Choroid plexus epithelial cell (primary cell): ENCODE results near the gene SRSF8.
A peak's percentile ranks its signal among the peaks of the same experiment; 100 is the strongest.

ENCODE experiments used
- DNase-seq: peaks from one replicate; pipeline ENCODE4 v3.0.0-alpha.2; 2010; ENCODE audit warnings: low read depth
- H3K4me3 ChIP-seq: 2 replicates; pipeline ENCODE4 v1.5.1; 2011; ENCODE audit warnings: low read depth, mild to moderate bottlenecking, control low read depth, low read length, moderate library complexity
- TF ChIP-seq, protein P1 (sequence below): conservative IDR thresholded peaks from 2 replicates; pipeline ENCODE4 v1.5.1; 2011; ENCODE audit warnings: low read depth, mild to moderate bottlenecking, control low read depth, inconsistent platforms, low read length, moderate library complexity

The SRSF8 gene

DNA sequence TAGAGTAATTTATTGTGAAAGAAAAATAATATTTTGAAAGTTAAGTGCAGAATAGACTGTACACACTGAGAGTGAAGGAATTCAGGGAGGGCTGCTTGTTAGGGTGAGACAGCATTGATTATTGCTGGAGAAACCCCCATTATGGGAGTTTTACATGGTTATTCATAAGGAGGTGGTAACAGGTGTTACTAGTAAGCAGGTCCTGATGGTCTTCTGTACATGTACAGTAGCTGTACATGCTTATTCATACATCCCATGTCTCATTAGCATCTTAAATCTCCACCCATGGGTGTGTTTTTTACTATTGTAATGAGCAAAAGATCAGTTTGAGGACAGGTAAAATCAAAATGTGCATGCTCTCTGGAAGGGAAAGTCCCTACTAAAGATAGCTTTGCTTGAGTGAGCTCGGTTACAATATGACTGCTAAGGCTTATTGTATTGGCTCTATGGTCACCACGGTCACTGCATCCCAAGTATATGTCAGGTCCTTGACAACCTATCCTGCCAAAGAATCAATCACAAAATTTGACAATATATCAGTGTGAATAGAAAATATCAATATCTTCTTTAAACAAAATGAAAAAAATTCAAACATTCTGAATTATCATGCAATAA lies 11.3 kb upstream of the SRSF8 start:
- DNase-seq = no peak
- H3K4me3 ChIP-seq = no peak overlapping the region

DNA sequence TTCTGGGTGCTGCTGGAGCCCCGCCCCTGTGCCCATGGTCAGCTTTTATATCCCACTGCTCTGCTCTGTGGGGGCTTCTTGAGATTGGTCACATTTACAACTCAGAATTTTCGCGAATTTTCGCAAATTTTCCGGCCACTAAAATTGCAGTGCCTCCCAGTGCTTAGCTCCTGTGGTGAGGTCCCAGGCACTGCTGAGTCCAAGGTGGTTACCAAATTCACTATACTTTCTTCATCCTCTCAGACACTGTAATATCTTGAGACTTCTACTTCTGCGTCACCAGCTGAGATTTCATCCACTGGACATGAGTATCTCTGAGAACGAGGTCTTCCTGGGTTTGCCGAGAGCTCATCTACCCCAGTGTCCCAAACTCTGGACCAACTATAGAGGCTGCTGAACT lies 8.8 kb upstream of the SRSF8 start:
- DNase-seq = no peak
- TF ChIP-seq, protein P1, sequence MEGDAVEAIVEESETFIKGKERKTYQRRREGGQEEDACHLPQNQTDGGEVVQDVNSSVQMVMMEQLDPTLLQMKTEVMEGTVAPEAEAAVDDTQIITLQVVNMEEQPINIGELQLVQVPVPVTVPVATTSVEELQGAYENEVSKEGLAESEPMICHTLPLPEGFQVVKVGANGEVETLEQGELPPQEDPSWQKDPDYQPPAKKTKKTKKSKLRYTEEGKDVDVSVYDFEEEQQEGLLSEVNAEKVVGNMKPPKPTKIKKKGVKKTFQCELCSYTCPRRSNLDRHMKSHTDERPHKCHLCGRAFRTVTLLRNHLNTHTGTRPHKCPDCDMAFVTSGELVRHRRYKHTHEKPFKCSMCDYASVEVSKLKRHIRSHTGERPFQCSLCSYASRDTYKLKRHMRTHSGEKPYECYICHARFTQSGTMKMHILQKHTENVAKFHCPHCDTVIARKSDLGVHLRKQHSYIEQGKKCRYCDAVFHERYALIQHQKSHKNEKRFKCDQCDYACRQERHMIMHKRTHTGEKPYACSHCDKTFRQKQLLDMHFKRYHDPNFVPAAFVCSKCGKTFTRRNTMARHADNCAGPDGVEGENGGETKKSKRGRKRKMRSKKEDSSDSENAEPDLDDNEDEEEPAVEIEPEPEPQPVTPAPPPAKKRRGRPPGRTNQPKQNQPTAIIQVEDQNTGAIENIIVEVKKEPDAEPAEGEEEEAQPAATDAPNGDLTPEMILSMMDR = no peak
- no peak overlapping the region for H3K4me3 ChIP-seq

More for the DNA sequence above, 11.3 kb upstream of the SRSF8 start:
- TF ChIP-seq, protein P1 = no peak

DNA sequence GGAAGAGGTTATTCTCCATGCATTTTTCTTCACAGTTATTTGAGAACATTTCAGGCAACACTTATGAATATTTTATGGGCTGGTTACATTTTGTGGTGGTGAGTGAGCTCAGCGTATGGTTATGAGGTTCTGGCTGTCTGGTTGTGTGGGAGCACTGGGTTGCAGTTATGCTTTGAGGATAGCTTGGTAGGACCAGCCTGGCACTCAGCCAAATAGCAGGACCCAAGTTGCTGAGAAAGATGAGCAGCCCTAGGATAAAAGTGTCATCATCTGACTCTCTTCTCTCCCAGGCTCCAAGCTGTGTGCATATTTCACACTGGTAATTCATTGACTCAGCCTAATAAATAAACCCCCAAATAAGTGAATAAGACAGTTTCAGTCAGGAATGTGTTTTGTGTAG lies 8.1 kb upstream of the SRSF8 start:
- TF ChIP-seq, protein P1 = no peak
- H3K4me3 ChIP-seq = no peak overlapping the region
- no peak for DNase-seq

DNA sequence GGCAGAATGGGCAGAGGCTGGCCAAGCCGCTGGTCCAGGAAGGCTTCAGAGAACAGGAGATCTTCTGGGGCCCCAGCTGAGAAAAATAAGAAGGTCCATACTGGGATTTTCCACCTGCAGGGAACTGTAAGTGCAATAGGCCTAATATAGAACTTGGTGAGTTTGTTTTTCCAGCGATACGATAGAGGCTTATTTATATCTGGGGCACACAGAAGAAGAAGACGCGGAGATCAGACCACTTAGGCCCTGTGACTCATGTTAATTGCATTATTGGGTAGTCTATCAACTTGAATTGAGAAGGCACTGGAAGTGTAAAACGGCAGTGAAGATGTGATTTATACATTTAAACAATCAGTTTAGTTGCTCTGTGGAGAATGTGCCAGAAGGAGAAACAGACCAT lies 7.7 kb upstream of the SRSF8 start:
- H3K4me3 ChIP-seq = no peak overlapping the region
- DNase-seq = no peak
- TF ChIP-seq, protein P1 = no peak

DNA sequence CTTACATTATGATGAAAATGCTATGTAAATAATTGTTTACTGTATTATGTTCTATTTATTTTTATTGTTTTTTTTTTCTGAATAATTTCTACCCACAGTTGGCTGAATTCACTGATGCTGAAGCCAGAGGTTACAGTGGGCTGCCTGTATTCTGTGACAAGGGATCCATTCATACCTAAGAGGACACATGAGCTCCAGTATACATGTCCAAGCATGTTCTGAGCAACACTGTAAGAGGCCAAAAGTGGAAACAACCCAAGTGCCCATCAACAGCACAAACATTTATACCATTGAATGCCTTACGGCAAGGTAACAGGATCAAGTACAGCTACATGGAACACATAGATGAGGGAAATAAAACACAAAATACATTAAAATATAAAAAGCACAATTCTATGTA lies 1.4 kb upstream of the SRSF8 start:
- DNase-seq = no peak
- TF ChIP-seq, protein P1 = no peak
- no peak overlapping the region for H3K4me3 ChIP-seq

DNA sequence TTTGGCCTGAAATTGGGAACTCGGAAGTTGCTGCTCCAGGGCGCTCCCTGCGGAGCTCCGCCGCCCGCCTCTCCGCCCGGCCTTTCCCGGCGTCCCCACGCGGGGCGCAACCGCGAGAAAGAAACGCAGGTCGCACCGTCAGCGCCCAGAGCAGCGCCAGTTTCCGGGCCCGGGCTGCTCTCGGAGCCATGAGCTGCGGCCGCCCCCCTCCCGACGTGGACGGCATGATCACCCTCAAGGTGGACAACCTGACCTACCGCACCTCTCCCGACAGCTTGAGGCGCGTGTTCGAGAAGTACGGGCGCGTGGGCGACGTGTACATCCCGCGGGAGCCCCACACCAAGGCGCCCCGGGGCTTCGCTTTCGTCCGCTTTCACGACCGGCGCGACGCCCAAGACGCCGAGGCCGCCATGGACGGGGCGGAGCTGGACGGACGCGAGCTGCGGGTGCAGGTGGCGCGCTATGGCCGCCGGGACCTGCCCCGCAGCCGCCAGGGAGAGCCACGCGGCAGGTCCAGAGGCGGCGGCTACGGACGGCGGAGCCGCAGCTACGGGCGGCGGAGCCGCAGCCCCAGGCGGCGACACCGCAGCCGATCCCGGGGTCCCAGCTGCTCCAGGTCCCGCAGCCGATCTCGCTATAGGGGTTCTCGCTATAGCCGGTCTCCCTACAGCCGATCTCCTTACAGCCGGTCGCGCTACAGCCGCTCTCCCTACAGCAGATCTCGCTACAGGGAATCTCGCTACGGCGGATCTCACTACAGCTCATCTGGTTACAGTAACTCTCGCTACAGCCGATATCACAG lies 521 bp downstream of the SRSF8 start:
- TF ChIP-seq, protein P1 = peak; percentile 58
- DNase-seq = peak; percentile 71
- peak overlapping the region; percentile 87 for H3K4me3 ChIP-seq

DNA sequence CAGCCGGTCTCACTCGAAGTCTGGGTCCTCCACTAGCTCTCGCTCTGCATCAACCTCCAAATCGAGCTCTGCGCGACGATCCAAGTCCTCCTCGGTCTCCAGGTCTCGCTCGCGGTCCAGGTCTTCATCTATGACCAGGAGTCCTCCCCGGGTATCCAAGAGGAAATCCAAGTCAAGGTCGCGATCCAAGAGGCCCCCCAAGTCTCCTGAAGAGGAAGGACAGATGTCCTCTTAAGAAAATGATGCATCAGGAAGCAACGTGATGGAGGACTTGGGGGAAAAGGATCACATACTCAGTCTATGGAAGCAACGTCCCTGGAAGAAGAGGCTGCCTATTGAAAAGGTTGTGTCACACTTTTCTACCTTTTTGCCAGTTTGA lies 1.1 kb downstream of the SRSF8 start:
- DNase-seq = no peak
- TF ChIP-seq, protein P1 = no peak

More for the DNA sequence above, 1.1 kb downstream of the SRSF8 start:
- peak overlapping the region; percentile 87 for H3K4me3 ChIP-seq
